Stimulated activated CD8-positive, alpha-beta memory T cell treated with anti-CD3 and anti-CD28 coated beads, Interleukin-4, amount 100 ng/mL, for 48 hours (primary cell): ENCODE results near the gene ANGPTL2.

Source experiments
- DNase-seq: peaks from one replicate; pipeline ENCODE4 v3.0.0-alpha.2; 2020

ANGPTL2 gene

GRCh38 chr9:127116088-127116726, 6.2 kb downstream of the ANGPTL2 start:
- no peak for DNase-seq

GRCh38 chr9:127114606-127115005, 7.8 kb downstream of the ANGPTL2 start:
- DNase-seq: no peak

DNA sequence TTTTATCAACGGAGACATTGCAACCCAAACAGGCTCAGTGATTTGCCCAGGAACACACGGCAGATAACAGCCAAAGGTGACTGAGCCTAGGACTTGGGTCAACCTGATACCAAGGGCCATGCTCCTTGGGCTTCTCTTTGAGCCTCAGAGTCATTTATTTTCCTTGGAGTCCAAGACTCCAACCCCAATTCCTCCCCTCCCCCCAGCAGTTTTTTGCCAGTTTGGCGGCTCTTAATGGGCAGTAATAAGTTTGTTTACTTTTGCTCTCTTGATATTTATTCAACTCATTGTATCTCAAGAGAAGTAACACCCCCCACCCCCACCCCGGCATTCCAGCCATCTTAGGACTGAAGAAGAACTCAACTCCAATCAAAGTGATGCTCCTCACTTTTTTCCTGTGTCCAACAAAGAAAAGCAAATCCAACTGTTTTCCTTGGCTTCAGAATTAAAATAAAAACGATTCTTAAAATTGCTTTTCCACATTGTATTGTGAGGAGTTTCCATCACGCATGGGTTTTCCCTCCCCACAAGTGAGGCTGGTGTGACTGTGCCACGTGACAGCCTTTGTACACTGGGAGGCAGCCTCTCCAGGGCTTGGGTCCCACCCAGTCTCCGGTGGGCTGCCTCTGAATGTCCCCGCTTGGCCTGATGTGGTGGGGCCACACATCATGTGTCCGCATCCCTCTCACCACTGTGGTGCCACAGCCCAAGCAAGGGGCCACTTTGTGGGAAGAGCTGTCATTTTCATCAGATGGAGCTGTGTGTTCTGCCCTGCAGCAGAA, 9.1 kb downstream of the ANGPTL2 start:
- DNase-seq: no peak

GRCh38 chr9:127112735-127113161, 9.7 kb downstream of the ANGPTL2 start:
- no peak for DNase-seq

GRCh38 chr9:127112056-127112455, 10.4 kb downstream of the ANGPTL2 start:
- DNase-seq: no peak

- no peak for DNase-seq
Observed at GRCh38 chr9:127109212-127109711, 13.2 kb downstream of the ANGPTL2 start.

DNA sequence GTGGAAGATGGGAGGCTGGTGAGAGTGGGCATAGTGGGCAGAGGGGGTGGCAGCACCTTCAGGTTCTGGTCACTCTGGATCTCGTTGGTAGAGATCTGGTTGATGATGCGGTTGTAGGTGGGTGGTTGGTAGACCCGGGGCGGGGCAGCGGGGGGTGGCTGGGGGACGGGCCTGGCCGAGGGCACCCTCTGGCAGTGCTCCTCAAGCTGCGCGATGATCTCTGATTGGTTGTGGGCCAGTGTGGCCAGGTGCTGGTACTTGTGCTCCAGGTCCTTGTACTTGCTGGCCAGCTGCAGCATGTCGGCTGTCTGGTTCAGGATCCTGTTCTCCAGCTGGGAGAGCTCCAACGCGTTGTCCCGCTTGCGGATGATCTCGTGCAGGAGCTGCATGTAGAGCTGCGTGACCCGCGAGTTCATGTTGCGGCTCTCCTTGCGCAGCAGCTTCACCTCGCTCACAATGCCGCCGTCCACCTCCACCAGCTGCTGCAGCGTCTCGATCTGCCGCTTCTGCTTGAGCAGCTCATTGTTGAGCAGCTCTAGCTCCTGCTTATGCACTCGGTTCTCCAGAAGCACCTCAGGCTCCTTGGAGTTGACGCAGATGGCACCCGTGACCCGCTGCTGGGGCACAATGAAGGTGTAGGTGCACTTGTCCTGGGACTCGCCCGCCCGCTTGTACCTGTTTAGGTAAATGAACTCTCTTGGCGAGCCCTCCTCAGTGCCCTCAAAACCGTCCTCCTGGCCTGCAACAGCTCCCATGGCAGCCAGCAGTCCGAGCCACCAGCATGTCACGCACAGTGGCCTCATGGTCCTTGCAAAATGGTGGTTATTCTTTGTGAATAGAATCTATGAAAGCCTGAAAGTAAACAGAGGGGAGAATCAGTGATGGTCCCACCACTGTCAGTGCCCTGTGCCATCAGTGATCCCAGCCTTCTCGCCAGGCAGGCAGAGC, 14.2 kb downstream of the ANGPTL2 start:
- DNase-seq: no peak

- no peak for DNase-seq
Observed at GRCh38 chr9:127107171-127107928, 15.1 kb downstream of the ANGPTL2 start.

DNA sequence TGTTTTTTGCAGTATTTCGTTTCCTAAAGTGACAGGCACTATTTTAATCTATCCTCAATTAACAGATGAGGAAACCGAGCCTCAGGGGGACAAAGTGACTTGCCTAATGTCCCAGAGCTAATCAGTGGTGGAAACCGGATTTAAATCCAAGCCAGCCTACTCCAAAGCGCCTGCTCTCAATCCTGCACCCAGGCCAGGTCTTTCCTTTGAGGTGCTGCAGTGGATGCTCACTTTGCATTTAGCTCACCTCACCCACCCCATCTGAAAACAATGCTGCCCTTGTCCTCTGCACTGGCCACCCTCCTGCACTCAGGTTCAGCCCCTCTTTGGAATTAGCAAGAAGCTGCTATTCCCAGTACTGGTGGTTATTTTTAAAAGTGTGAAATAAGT, 16.0 kb downstream of the ANGPTL2 start:
- no peak for DNase-seq

- DNase-seq: no peak
Observed at GRCh38 chr9:127105805-127106465, 16.5 kb downstream of the ANGPTL2 start.

- no peak for DNase-seq
Observed at GRCh38 chr9:127104581-127105311, 17.7 kb downstream of the ANGPTL2 start.

DNA sequence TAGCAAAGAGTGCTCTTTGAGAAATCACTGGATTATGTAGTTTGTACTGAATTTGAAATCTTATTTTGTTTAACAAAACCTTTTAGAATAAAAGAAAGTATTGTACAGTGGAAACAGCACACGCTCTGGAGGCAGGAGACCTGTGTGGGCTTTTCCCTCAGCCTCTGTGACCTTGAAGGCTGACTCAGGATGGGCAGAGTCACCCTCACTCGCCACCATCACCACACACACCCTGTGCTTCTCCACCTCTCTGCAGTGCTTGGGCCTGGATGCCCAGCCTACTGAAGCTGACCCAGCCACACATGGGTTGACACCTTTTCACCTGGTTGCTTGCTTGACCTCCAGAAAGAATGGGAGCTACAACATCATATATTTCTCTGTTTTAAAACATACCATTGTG, 19.6 kb downstream of the ANGPTL2 start:
- DNase-seq: no peak

DNA sequence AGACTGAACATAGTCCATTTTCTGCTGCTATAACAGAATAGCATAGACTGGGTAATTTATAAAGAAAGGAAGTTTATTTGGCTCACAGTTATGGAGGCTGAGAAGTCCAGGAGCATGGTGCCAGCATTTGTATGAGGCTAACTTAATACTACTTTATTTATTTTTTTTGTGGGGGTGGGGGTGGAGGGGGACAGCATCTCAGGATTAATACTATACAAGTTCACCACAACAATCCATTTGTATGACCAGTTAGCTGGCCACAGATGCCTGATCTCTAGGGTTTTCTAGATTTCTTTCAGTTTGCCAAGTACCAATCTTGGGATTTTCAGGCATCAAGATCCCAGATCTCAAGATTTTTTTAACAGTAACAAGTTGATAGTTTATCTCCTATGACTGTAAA, 20.3 kb downstream of the ANGPTL2 start:
- no peak for DNase-seq

GRCh38 chr9:127099664-127100063, 22.8 kb downstream of the ANGPTL2 start:
- DNase-seq: no peak

- DNase-seq: no peak
Observed at GRCh38 chr9:127098916-127099553, 23.4 kb downstream of the ANGPTL2 start.

GRCh38 chr9:127097683-127098082, 24.8 kb downstream of the ANGPTL2 start:
- DNase-seq: no peak

DNA sequence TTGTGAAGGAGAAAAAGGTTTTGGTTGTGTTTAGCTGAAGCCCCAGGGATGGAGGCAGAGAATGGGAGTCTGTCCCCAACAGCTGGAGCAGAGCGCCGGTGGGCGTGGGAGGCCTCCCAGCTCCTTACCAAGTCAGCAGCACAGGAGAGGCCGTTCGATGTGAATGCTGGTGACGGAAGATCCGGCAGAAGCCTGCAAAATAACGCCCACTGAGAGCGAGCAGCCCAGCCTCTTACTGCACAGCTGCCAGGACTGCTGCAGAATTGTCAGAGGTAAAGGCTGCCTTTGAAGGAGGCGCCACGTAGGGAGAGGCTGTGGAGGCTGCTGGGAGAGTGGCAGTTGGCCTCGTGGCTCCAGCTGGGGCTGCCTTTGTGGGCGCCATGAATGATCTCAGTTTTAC, 26.2 kb downstream of the ANGPTL2 start:
- DNase-seq: no peak

DNA sequence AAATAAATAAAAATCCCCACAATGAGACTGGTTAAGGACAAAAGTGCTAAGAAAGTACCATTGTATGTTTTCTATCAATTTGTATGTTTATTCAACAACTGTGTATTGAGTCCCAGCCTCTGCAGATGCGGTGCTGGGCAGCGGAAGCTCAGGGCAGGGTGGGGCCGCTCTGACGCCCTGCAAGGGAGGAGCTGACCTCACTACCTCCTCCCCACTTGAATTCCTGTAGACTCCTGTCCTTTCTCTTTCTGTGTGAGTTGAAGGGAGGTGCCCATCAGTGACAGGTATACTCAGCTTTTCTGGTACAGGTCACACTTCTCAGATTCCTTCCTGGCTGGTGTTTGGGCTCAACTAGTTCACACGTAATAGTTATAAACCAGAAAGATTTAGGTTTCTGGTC, 27.0 kb downstream of the ANGPTL2 start:
- no peak for DNase-seq

- DNase-seq: no peak
Observed at GRCh38 chr9:127093319-127094020, 29.0 kb downstream of the ANGPTL2 start.

DNA sequence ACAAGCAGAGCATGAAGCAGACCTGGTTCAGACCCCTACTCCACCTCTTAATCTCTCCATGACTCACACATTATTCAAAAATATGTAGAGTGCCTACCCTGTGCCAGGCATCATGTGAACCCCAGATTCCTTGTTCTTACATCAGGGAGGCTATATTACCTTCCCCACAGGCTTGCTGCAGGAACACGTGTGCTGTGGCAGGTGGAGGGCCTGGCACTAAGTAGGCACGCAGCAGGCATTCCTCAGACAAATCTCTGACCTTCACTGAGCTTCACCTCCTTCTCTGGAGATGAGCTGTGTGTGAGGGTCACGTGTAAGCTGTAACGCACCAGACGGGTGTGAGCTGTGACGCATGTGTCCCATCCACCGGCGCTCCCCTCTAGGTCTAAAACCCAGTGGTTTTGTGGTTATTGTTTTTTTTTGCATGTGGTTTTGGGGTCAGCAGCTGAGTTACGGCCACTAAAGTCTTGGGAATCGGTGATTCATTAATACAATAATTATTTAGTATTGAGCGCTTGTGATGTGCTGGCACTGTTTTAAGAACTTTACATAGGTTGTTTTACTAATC, 30.3 kb downstream of the ANGPTL2 start:
- no peak for DNase-seq
